BE2C (cell line): ENCODE measurements around the gene TAS2R20.

ENCODE experiments used
- DNase-seq: peaks from one replicate; pipeline ENCODE4 v3.0.0-alpha.2; 2020
- H3K27me3 ChIP-seq: fragments of 250-450 bp; sonication (Bioruptor Pico); 2 replicates; pipeline ENCODE4 v1.5.1; 2020; ENCODE audit warnings: mild to moderate bottlenecking
- H3K36me3 ChIP-seq: fragments of 250-450 bp; sonication (Bioruptor Pico); 2 replicates; pipeline ENCODE4 v1.5.1; 2020; ENCODE audit warnings: mild to moderate bottlenecking
- H3K4me1 ChIP-seq: fragments of 250-450 bp; sonication (Bioruptor Pico); 2 replicates; pipeline ENCODE4 v1.5.1; 2020
- H3K4me3 ChIP-seq: 2 replicates; pipeline ENCODE4 v1.5.1; 2011; ENCODE audit warnings: low read depth, low read length
- H3K9me3 ChIP-seq: fragments of 250-450 bp; sonication (Bioruptor Pico); 2 replicates; pipeline ENCODE4 v1.5.1; 2020
- CTCF ChIP-seq: IDR thresholded peaks from 2 replicates; pipeline ENCODE4 v1.5.1; 2012; ENCODE audit warnings: mild to moderate bottlenecking, low read depth, low read length

The TAS2R20 gene

DNA sequence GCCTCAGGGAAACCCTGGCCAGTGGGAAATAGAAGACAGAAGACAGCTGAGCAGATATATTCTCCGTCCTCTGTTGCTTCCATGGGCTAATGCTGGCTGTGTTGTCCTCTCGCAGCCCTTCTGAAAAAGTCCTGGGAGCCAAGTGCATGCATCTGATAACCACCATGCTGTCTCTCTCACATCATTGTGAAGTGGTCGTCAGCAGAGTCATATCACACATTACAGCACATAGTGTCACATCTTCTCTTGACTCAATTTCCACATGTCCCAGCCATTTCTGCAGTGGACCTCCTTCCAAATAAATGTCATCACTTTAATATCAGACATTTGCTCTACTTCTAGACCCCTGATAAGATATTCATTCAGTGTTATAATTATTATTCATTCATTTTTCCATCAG lies 3.8 kb downstream of the TAS2R20 start:
- no peak for TF ChIP-seq CTCF
- no peak for DNase-seq
- Histone ChIP-seq H3K4me3 (no peak overlapping the region), H3K36me3 (no peaks in the 10 kb centered on the region), H3K9me3 (no peaks in the 10 kb centered on the region), H3K4me1 (no peaks in the 10 kb centered on the region; the same call in 1 of the 2 replicates), H3K27me3 (no peaks in the 10 kb centered on the region)

DNA sequence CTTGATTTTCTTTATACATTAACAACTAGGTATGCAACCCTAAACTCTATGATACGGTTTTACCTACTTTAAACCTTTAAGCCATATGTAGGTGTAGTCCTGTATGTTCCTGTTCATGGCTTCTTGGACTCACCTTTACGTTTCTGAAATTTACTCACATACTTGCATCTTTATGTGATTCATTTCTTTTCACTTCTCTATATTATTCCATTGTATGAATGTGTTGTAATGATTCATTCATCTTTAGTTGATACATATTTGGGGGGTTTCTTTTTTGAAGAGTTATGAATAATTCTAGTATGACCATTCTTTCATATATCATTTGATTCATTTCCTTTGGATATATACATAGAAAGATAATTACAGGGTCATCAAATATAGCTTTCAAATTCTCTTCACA lies 9.0 kb downstream of the TAS2R20 start:
- no peaks in the 10 kb centered on the region; the same call in 1 of the 2 replicates for H3K4me1 ChIP-seq
- no peak for TF ChIP-seq CTCF
- no peak overlapping the region for H3K4me3 ChIP-seq
- H3K27me3 ChIP-seq, result no peaks in the 10 kb centered on the region
- H3K36me3 ChIP-seq, result no peaks in the 10 kb centered on the region
- DNase-seq, result no peak
- no peaks in the 10 kb centered on the region for H3K9me3 ChIP-seq

DNA sequence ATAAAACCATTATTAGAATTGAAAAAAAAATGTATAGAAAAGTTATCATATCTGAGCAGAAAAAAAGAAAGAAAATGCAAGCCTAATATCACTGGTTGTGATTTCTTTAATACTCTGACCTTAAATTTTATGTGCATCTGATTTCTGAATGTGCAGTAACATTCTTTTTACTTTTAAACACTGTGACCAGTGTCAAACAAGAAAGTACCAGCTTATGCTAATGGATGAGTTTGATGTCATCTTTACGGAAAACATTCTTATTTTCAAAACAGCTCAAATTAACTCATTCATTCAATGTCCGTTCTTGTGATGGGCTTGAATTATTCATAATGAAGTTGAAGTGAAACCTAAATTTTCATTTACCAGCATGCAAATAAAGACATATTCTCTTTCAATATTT lies 11.3 kb downstream of the TAS2R20 start, which contains the start of gene TAS2R50:
TSS of gene TAS2R50 (minus strand) at position 101 of the 400 bp plus-strand sequence. CDS start at position 49, 52 bp downstream.
- TF ChIP-seq CTCF, result no peak
- no peaks in the 10 kb centered on the region for H3K9me3 ChIP-seq
- no peaks in the 10 kb centered on the region; the same call in 1 of the 2 replicates for H3K4me1 ChIP-seq
- DNase-seq, result no peak
- H3K27me3 ChIP-seq, result no peaks in the 10 kb centered on the region
- no peaks in the 10 kb centered on the region for H3K36me3 ChIP-seq
- no peak within 1 kb of the TSS for H3K4me3 ChIP-seq

DNA sequence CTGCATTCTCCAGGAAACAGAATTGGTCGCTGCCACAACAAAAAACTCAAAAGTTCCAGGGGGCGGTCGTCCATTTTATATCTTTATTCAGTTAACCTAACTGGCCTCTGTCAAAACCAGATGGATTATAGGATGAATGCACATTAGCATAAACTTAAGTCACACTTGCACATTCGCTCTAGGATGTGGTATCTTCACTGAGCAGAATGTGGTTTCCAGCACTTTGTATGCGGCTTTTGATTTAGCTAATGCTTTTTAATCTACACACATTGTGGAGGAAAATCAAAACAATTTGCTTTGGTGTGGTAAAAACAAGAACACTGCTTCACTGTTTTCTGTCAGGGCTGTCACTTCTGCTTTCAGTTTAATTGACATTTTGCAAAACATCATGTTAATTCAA lies 15.9 kb downstream of the TAS2R20 start:
- H3K4me1 ChIP-seq, result no peaks in the 10 kb centered on the region
- H3K36me3 ChIP-seq, result no peaks in the 10 kb centered on the region
- no peaks in the 10 kb centered on the region for H3K27me3 ChIP-seq
- no peak for TF ChIP-seq CTCF
- no peaks in the 10 kb centered on the region for H3K9me3 ChIP-seq
- DNase-seq, result no peak
- no peak overlapping the region for H3K4me3 ChIP-seq

DNA sequence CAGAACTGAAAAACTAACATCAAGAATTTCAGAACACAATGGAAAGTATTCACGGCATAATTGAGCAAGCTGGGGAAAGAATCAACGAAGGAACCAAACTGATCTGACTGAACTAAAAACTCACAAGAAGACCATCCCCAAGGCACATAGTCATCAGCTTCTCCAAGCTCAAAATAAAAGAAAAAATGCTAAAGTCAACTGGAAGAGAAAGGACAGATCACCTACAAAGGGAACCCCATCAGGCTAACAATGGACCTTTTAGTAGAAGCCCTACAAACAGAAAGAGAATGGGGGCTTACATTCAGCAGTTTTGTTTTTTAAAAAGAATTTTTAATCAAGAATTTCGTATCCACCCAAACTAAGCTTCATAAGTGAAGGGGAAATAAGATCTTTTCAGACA lies 23.1 kb downstream of the TAS2R20 start:
- H3K36me3 ChIP-seq, result no peaks in the 10 kb centered on the region
- H3K27me3 ChIP-seq, result no peaks in the 10 kb centered on the region
- peaks cover 3% of the 10 kb centered on the region; the same call in 1 of the 2 replicates for H3K4me1 ChIP-seq
- TF ChIP-seq CTCF, result no peak
- H3K9me3 ChIP-seq, result no peaks in the 10 kb centered on the region
- no peak overlapping the region for H3K4me3 ChIP-seq
- DNase-seq, result no peak

DNA sequence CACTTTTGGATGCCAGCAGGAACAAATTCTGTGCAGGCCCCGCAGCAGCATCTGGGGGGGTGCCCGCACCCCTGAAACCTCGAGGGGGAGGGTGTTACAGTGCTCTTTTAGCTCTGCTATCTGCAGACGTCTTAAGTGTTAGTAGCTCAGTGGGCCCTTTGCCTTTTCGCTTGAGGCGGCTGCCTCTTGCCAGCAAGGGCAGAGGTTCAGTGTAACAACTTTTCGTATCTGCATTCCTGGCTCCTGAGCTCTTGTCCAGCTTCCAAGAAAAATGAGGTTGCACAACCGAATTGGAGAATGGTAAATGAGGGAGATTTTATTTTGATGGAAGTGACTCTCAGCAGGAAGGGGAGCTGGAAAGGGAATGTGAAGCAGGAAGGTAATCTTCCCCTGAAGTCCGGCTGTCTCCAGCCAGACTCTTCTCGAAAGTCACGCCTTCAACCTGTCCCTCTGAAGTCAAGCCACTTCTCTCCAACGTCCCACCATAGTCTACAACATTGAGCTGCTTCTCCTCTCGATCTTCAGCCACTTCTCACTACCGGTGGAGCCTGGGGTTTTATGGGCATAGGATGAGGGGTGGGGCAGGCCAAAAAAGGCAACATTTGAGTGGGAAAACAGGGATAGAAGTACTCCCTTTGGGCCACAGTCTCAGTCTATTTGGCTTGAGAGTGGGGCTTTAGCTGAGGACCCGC lies 29.2 kb downstream of the TAS2R20 start:
- Histone ChIP-seq H3K36me3 (no peaks in the 10 kb centered on the region), H3K4me3 (no peak overlapping the region), H3K27me3 (no peaks in the 10 kb centered on the region), H3K4me1 (peaks cover 3% of the 10 kb centered on the region; the same call in 1 of the 2 replicates), H3K9me3 (no peaks in the 10 kb centered on the region)
- no peak for DNase-seq
- no peak for TF ChIP-seq CTCF
